H1 (cell line): Measurements from ENCODE around the gene ZNF697.

Source experiments
- EP300 ChIP-seq, 2 experiments: IDR thresholded peaks; 1 replicate in 1 of 2; 2 replicates in 1 of 2; pipeline ENCODE4 v1.6.1; 2011 to 2012; ENCODE audit warnings: low read depth in 2 of 2, low read length in 2 of 2, mild to moderate bottlenecking in 2 of 2, borderline replicate concordance in 1 of 2, inconsistent platforms in 1 of 2, moderate library complexity in 1 of 2
- EZH2 ChIP-seq: fragments of 200-600 bp; sonication (generic); IDR thresholded peaks from 2 replicates; pipeline ENCODE4 v1.7.1; 2012; ENCODE audit warnings: low read depth, mild to moderate bottlenecking, moderate library complexity, low read length, inconsistent platforms; ENCODE audit not compliant: severe bottlenecking
- KDM4A ChIP-seq: IDR thresholded peaks from one replicate; pipeline ENCODE4 v1.7.1; 2012; ENCODE audit warnings: low read depth, mild to moderate bottlenecking, moderate library complexity, low read length, inconsistent platforms; ENCODE audit not compliant: severe bottlenecking
- PHF8 ChIP-seq: fragments of 200-600 bp; sonication (generic); conservative IDR thresholded peaks from 2 replicates; pipeline ENCODE4 v1.7.1; 2012; ENCODE audit warnings: low read depth, mild to moderate bottlenecking, inconsistent platforms, low read length, moderate library complexity
- TAF1 ChIP-seq: IDR thresholded peaks from 2 replicates; pipeline ENCODE4 v1.6.1; 2011; ENCODE audit warnings: mild to moderate bottlenecking, low read depth, low read length
- YY1 ChIP-seq: IDR thresholded peaks from 2 replicates; pipeline ENCODE4 v1.6.1; 2011; ENCODE audit warnings: low read depth, mild to moderate bottlenecking, low read length
- TF ChIP-seq, protein P1 (sequence below), 3 experiments: IDR thresholded peaks; 1 replicate in 2 of 3; 2 replicates in 1 of 3; pipeline versions ENCODE4 v1.5.1 to v1.6.1; 2011; ENCODE audit warnings: low read length in 3 of 3, mild to moderate bottlenecking in 3 of 3, inconsistent platforms in 2 of 3, low read depth in 1 of 3, moderate library complexity in 1 of 3; ENCODE audit not compliant: insufficient read depth in 1 of 3; ENCODE audit errors: control extremely low read depth in 1 of 3
- TF ChIP-seq, protein P2 (sequence below): IDR thresholded peaks from 2 replicates; pipeline ENCODE4 v1.6.1; 2012; ENCODE audit warnings: inconsistent platforms

- no peak for TF ChIP-seq PHF8
- no peak for TF ChIP-seq TAF1
- TF ChIP-seq, protein P1, sequence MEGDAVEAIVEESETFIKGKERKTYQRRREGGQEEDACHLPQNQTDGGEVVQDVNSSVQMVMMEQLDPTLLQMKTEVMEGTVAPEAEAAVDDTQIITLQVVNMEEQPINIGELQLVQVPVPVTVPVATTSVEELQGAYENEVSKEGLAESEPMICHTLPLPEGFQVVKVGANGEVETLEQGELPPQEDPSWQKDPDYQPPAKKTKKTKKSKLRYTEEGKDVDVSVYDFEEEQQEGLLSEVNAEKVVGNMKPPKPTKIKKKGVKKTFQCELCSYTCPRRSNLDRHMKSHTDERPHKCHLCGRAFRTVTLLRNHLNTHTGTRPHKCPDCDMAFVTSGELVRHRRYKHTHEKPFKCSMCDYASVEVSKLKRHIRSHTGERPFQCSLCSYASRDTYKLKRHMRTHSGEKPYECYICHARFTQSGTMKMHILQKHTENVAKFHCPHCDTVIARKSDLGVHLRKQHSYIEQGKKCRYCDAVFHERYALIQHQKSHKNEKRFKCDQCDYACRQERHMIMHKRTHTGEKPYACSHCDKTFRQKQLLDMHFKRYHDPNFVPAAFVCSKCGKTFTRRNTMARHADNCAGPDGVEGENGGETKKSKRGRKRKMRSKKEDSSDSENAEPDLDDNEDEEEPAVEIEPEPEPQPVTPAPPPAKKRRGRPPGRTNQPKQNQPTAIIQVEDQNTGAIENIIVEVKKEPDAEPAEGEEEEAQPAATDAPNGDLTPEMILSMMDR (IDR thresholded peaks at IDR 0.05; ENCODE audit: control extremely low read depth in 1 of 3, insufficient read depth in 1 of 3, low read depth in 1 of 3, low read length in 3 of 3) = no peak
- TF ChIP-seq KDM4A = no peak
- no peak for TF ChIP-seq YY1
- TF ChIP-seq EZH2 = no peak
- TF ChIP-seq EP300 (IDR thresholded peaks at IDR 0.05; ENCODE audit: borderline replicate concordance in 1 of 2, low read depth in 2 of 2, low read length in 2 of 2) = no peak
- TF ChIP-seq, protein P2, sequence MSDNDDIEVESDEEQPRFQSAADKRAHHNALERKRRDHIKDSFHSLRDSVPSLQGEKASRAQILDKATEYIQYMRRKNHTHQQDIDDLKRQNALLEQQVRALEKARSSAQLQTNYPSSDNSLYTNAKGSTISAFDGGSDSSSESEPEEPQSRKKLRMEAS = no peak
Measured at GRCh38 chr1:119573886-119574285, 74.2 kb downstream of the ZNF697 start.
